Measurements from ENCODE around the gene PGGHG. TPM values are rescaled to one million over a fixed set of nuclear protein-coding genes. Genes with fewer than 3 reads are reported as not detected.

The PGGHG gene
- total and polyA plus RNA-seq, 2 of the 13 experiments (the other 11 are each of a cell fraction or from before 2014, with no cell fraction given), result 5.9 to 14.8 TPM

DNA sequence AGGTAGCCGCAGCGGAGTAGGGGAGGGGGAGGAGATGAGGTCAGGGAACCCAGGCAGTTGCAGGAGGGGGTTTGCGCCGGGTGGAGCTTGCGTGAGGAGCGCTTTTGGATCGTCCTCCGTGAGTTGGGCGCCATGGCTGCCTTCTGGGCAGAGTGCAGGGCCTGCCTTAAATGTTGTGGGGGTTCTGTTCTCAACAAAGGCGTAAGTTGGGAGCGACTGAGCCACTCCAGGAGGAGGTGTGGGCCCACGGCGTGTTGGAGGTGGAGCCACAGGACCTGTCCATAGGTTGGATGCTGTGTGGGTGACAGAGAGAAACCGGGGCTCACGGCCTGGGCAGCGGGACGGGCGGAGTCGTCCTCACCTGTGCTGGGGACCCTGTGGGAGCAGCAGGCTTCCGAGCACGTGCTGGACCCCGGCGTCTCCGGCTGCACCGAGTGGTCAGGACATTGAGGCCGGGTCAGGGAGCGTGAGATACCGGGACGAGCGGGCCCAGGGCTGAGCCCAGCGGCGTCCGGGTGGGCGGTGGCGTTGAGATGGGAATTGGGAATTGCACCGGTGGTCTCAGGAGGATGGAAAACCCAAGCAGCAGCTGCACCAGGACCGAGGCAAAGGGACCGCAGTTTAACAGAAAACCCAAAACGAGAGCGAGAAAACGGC is 977 bp upstream of the PGGHG start (continued):
- TF ChIP-seq, protein P1, sequence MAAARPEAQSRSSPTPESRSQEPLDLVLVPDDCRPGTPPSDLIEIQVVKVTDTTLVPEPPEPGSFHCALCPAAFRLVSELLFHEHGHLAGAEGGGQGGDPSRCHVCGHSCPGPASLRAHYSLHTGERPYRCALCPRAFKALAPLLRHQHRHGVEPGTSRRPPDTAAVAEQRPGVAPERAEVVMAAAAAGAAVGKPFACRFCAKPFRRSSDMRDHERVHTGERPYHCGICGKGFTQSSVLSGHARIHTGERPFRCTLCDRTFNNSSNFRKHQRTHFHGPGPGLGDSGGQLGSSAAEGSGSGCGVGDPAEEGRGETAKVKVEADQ (CRISPR knock-in tag; IDR thresholded peaks at IDR 0.05; ENCODE audit: borderline replicate concordance), result no peak
- TF ChIP-seq ZNF234 (CRISPR knock-in tag; conservative IDR thresholded peaks at IDR 0.05) (no peak), ZNF619 (CRISPR knock-in tag; IDR thresholded peaks at IDR 0.05) (no peak), PCBP1 (IDR thresholded peaks at IDR 0.05; ENCODE audit: borderline replicate concordance, low read depth, low read length) (no peak), ZNF713 (CRISPR knock-in tag; IDR thresholded peaks at IDR 0.05) (no peak), MXD1 (CRISPR knock-in tag; IDR thresholded peaks at IDR 0.05) (no peak), NCOA2 (CRISPR knock-in tag; IDR thresholded peaks at IDR 0.05) (no peak), KLF11 (CRISPR knock-in tag; IDR thresholded peaks at IDR 0.05) (no peak), ZNF225 (CRISPR knock-in tag; IDR thresholded peaks at IDR 0.05) (0 out of 2 replicates have a peak, but pooled peaks have one; percentile 30), STAT5B (CRISPR knock-in tag; IDR thresholded peaks at IDR 0.05) (no peak), GABPB1 (CRISPR knock-in tag; IDR thresholded peaks at IDR 0.05) (0 out of 2 replicates have a peak, but pooled peaks have one; percentile 12)
- TF ChIP-seq, protein P2, sequence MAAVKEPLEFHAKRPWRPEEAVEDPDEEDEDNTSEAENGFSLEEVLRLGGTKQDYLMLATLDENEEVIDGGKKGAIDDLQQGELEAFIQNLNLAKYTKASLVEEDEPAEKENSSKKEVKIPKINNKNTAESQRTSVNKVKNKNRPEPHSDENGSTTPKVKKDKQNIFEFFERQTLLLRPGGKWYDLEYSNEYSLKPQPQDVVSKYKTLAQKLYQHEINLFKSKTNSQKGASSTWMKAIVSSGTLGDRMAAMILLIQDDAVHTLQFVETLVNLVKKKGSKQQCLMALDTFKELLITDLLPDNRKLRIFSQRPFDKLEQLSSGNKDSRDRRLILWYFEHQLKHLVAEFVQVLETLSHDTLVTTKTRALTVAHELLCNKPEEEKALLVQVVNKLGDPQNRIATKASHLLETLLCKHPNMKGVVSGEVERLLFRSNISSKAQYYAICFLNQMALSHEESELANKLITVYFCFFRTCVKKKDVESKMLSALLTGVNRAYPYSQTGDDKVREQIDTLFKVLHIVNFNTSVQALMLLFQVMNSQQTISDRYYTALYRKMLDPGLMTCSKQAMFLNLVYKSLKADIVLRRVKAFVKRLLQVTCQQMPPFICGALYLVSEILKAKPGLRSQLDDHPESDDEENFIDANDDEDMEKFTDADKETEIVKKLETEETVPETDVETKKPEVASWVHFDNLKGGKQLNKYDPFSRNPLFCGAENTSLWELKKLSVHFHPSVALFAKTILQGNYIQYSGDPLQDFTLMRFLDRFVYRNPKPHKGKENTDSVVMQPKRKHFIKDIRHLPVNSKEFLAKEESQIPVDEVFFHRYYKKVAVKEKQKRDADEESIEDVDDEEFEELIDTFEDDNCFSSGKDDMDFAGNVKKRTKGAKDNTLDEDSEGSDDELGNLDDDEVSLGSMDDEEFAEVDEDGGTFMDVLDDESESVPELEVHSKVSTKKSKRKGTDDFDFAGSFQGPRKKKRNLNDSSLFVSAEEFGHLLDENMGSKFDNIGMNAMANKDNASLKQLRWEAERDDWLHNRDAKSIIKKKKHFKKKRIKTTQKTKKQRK (IDR thresholded peaks at IDR 0.05; ENCODE audit: low read length), result no peak
- TF ChIP-seq, protein P3, sequence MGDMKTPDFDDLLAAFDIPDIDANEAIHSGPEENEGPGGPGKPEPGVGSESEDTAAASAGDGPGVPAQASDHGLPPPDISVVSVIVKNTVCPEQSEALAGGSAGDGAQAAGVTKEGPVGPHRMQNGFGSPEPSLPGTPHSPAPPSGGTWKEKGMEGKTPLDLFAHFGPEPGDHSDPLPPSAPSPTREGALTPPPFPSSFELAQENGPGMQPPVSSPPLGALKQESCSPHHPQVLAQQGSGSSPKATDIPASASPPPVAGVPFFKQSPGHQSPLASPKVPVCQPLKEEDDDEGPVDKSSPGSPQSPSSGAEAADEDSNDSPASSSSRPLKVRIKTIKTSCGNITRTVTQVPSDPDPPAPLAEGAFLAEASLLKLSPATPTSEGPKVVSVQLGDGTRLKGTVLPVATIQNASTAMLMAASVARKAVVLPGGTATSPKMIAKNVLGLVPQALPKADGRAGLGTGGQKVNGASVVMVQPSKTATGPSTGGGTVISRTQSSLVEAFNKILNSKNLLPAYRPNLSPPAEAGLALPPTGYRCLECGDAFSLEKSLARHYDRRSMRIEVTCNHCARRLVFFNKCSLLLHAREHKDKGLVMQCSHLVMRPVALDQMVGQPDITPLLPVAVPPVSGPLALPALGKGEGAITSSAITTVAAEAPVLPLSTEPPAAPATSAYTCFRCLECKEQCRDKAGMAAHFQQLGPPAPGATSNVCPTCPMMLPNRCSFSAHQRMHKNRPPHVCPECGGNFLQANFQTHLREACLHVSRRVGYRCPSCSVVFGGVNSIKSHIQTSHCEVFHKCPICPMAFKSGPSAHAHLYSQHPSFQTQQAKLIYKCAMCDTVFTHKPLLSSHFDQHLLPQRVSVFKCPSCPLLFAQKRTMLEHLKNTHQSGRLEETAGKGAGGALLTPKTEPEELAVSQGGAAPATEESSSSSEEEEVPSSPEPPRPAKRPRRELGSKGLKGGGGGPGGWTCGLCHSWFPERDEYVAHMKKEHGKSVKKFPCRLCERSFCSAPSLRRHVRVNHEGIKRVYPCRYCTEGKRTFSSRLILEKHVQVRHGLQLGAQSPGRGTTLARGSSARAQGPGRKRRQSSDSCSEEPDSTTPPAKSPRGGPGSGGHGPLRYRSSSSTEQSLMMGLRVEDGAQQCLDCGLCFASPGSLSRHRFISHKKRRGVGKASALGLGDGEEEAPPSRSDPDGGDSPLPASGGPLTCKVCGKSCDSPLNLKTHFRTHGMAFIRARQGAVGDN (CRISPR knock-in tag; IDR thresholded peaks at IDR 0.05), result peak; percentile 72
